HG02852 (cell line): ENCODE measurements around the gene ACOT7.
"Not testable (repeated sequence)": the region's sequence is repeated elsewhere in the genome, so short reads cannot be mapped to it uniquely, and the experiment has no call there.

Experiments
- ATAC-seq: cut with Tn5 transposase; IDR thresholded peaks from one replicate; pipeline ENCODE4 v1.9.1; 2021; ENCODE audit warnings: mild to moderate bottlenecking, moderate library complexity; ENCODE audit not compliant: unreplicated experiment

Gene ACOT7

DNA sequence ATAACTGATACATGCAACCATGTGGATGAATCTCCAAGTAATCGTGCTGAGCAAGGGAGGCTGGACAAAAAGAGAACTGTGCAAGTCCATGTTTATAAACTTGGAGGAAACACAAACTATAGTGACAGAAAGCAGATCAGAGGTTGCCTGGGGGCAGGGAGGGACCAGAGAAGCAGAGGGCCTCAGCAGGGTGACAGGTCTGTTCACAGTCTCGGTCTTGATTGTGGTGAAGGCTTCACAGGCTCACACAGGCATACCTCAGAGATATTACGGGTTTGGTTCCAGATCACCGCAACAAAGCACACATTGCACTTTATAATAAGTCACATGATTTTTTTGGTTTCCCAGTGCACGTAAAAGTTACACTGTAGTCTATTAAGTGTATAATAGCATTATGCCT, 28.5 kb downstream of the ACOT7 start:
- ATAC-seq, result no peak

DNA sequence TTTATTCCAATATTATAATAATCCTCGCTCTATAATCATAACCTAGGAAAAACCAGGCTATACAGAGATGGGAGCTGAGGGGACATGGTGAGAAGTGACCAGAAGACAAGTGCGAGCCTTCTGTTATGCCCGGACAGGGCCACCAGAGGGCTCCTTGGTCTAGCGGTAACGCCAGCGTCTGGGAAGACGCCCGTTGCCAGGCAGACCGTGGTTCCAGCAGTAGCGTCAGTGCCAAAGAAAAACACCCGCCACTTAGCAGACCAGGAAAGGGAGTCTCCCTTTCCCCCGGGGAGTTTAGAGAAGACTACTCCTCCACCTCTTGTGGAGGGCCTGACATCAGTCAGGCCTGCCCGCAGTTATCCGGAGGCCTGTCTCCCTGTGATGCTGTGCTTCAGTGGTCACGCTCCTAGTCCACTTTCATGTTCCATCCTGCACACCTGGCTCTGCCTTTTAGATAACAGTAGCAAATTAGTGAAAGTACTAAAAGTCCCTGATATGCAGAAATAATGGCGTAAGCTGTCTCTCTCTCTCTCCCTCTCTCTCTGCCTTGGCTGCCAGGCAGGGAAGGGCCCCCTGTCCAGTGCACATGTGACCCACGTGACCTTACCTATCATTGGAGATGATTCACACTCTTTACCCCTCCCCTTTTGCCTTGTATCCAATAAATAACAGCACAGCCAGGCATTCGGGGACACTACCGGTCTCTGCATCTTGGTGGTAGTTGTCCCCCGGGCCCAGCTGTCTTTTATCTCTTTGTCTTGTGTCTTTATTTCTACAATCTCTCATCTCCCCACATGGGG, 30.3 kb downstream of the ACOT7 start:
- not testable (repeated sequence) for ATAC-seq

DNA sequence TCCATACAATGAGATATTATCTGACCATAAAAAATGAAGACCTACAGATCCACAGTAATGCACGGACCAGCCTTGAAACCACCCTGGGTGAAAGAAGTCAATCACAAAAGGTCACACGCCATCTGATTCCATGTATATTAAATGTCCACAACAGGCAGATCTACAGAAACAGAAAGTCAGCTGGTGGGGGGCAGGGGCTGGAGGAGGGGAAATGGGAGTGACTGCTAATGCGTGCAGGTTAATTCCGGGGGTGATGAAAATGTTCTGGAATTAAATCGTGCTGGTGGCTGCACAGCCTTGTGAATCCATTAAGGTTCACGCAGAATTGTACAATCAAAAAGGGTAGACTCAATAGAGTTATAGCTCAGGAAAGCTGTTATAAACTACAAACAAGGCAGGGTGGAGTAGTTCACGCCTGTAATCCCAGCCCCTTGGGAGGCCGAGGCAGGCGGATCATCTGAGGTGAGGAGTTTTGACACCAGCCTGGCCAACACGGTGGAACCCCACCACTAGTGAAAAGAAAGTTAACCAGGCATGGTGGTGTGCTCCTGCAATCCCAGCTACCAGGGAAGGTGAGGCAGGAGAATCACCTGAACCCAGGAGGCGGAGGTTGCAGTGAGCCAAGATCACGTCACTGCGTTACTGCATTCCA, 32.3 kb downstream of the ACOT7 start:
- no peak for ATAC-seq

DNA sequence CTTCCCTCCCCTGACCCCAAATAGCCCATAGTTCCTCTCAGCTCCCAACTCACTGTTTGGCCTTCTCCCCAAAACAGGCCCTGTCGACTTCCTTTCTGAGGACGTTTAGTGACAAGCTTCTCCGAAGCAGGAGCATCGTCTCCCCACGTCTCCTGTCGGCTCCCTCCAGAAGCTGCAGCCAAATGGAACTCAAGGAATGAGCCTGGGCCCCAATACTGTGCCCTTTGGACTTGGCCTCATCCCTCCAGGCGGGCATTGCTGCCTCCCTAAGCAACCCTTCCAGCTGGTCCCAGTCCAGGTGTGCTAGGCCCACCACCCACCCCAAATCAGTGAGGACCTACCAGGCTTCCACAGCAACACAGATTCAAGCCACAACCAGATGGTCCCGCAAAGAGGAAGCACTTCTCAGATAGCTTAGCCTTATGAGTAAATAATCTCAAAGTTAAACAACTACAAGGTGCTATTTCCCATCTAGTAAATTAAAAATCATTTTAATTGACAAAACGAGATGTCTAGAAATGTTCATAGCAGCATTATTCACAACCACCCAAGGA, 33.0 kb downstream of the ACOT7 start:
- no peak for ATAC-seq

DNA sequence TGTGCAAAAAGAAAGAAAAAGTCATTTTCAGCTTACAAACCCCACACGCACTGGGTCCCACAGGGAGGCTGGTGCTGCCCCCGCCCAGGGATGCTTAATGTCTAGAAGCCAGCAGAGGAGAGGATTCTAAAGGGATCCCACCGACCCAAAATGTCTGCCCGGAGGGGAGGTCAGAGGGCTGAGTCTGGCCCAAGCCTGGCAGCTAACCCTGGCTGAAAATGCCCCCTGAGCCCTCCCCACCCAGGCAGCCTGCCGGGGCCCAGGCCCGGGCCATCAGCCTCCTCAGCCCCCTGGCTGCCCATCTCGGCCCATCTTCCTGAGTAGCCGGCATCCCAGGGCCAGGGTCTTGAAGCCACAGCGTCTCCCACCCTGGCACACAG, 33.5 kb downstream of the ACOT7 start:
- peak; percentile 24 for ATAC-seq

DNA sequence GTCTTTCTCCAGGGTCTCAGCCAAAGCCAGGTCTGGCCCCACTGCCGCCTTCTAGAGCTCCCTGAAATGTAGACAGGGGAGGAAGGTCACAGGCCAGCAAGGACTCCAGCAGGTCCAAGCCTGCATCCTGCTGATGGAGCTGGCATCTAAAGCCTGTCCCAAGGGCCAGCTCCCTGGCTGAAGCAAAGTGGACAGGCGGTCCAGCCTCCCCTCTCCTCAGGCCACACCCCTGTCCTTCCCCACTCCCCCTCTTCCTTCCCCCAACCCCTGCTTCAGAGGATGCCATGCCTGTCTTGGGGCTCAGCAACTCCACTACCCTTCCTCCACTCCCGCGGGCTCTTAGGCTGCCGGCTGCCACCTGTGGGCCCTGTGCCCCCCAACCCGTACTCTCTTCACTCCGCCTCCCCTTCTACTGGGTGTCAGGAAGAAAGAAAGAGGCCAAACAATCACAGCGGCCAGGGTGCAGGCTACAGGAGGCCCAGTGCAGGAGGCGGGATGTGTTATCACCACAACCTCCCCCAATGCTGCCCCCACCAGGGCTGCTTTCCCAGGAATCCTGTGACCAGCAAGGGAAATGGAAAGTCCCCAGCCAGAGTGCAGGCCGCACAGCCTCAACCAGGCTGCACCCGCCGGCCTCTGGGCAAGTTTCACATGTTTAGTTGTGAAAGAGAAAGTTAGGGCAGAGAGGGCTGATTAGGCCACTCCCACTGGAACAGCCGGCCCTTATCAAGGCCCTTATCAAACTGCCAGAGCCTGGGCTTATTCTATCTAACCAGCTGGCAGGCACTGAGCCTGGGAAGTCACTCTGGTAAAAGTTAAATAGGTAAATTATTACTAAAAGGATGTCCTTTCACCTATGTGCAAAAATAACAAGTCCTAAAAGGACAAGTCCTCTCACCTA, 34.1 kb downstream of the ACOT7 start:
- ATAC-seq, result peak; percentile 87

DNA sequence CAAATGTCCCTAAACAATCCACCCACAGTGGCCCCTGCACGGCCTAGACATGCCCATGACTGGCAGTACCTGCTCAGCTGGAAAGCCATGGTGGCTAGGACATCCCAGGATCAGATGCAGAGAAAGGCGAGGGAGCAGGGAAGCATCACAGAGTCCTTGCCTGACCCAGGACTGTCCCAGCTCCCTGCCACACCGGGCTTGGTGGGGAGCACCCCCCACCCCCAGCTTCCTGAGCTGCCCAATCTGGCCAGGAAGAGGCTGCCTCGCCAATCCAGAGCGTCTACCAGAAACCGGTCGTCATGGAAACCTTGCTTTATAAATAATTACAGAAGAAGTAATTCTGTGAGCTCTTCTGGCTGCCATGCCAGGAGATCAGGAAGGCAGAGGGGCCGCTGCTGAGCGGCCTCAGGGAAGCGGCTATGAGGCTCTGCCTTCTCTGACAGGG, 34.8 kb downstream of the ACOT7 start:
- no peak for ATAC-seq

DNA sequence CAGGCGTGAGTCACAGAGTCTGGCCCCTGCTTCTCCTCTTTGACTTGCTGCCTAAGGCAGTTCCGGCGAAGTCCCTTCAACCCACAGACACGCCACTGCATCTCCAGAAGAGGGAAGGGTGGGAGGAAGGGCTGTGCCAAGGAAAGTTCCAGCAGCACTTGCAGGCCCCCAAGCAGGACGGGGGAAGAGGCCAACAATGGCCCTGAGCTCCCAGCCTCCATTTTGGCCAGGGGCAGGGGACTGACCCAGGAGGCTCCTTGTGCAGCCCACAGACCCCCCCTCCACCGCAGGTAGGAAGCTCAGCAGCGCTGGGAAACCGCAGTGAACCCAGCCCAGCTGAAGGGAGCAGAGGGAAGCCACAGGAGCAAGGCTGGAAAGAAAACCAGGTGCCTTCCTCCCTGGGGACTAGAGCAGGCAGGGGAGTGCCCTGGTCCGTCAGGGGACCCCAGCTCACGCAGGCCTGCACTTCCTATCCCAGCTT, 35.4 kb downstream of the ACOT7 start:
- ATAC-seq, result no peak

DNA sequence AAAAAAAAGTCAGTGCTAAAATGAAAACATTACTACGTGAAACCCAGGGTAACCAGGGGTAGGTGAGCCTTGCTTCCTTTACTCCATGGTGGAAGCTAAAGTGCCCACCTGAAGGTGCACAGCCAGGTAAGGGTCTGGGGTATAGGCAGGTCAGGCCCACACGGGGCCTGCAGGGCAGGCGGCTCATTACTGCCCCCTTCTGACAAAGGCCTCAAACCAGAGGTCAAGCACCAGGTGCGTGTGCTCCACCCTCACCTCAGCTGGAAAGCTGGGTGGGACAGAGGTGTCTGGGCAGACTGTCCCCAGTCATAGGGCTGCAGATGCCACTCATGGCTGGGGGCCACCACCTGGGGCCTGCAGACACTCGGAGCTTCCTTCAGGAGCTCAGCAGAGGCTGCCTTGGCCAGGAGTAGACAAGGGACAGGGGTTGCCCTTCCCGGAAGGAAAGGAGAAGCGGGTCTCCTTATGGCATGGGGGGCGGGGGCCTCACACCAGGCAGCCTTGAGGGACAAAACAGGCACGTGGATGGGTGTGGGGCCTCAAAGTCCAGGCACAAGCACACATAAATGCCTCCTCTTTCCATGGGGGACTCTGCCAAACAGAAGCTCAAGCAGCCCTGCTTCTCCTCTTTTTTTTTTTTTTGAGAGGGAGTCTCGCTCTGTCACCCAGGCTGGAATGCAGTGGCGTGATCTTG, 36.2 kb downstream of the ACOT7 start:
- ATAC-seq, result no peak

DNA sequence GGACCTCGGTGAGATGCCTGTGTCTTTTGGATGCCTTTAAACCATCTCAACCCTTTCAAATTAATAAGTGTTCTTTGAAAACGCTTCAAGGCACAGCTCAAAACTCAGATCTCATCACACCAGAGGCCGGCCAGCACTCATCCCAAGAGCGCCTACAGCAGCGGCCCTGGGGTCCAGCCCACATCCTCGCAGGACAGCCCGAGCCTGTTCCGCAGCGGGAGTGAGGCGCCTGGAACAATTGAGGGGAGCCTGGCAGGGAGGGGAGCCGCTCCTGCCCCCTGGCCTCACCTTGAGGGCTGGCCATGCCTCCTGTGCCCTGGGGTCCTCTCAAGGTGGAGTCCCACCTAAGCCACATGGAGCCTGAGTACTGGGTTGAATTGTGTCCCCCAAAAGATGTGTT, 37.9 kb downstream of the ACOT7 start:
- ATAC-seq, result no peak

DNA sequence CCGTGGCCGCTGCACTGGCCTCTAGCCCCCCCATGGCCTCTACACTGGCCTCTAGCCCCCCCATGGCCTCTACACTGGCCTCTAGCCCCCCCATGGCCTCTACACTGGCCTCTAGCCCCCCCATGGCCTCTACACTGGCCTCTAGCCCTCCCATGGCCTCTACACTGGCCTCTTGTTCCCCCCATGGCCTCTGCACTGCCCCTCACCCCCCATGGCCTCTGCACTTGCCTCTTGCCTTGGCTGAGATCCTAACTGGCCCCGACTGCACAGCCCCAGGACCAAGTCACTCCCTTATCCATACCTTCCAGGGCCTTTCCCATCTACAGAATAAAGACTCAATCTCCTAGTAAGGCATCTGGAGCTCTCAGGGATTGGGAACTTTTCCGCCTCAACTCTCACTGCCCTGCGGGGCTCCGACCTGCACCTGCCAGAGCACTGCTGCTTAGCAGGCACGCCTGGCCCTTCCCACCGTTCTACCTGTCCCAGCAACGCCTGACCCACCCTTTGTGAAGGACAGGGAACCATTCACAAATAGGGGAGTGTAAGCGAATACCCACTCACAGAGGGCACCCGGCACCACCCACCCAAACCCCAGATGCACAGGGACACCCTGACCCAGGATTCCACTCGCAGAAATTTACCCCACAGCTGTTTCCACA, 38.8 kb downstream of the ACOT7 start:
- no peak for ATAC-seq

DNA sequence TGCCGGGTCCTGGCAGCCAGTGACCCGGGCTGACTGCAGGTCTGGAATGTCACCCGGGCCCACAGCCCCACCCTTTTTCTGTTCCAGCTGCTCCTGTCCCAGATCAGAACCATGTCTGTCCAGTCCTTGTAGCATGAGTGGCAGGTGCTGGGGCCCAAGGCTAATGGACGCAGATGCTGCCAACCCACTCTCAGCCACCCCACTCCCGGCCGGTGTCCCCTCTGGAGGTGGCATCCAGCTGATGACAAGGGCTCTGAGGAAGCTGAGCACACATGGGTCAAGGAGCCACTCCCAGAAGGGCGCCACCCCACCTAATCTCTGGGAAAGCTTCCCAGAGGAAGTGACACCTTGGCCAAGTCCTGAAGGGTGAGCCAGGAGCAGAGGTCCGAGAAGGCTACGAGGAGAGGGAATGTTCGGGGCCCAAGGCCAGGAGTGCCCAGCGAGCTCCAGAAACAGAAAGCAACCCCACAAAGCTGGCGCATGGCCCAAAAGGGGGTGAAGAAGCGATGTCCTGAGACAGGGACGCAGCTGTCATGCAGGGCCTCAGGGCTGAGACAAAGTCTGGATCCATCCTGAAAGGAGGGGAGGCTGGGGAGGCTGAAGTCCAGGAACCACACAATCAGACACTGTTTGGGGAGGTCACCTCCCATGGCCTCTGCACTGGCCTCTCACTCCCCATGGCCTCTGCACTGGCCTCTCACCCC, 39.5 kb downstream of the ACOT7 start:
- no peak for ATAC-seq

DNA sequence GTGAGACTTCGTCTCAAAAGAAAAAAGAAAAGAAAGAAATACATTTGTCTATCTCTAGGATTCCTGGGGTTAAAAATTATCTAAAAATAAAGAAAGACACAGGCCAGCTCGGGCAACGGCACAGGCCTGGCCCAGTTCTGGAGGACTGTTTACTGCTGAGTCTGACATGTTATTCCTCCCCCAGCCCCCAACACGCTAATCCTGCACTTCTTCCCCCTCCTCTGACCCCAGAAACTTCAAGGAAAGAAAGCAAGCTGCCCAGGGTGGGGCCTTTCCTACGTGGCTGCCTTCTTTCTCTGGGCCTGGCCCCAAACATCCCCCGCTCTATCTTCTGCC, 40.0 kb downstream of the ACOT7 start:
- ATAC-seq, result no peak

DNA sequence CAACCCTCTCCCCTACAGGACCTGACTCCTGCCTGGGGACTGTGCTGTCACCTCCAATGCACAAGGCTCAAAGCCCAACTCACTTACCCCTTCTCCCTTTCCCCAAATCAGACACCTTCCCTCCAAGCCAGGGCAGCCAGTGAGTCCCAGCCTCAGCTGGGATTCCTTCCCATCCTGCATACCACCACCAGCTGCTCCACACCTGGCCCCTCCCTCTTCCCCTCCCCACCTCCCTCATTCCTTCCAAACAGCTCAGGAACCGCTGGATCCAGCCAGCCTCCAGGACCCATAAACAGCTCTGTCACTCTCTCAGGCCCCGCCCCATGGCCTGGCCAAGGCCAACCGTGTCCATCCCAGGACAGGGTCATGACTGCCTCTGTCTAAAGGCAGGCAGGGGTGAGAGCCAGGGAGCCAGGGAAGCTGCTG, 41.4 kb downstream of the ACOT7 start:
- ATAC-seq, result no peak

DNA sequence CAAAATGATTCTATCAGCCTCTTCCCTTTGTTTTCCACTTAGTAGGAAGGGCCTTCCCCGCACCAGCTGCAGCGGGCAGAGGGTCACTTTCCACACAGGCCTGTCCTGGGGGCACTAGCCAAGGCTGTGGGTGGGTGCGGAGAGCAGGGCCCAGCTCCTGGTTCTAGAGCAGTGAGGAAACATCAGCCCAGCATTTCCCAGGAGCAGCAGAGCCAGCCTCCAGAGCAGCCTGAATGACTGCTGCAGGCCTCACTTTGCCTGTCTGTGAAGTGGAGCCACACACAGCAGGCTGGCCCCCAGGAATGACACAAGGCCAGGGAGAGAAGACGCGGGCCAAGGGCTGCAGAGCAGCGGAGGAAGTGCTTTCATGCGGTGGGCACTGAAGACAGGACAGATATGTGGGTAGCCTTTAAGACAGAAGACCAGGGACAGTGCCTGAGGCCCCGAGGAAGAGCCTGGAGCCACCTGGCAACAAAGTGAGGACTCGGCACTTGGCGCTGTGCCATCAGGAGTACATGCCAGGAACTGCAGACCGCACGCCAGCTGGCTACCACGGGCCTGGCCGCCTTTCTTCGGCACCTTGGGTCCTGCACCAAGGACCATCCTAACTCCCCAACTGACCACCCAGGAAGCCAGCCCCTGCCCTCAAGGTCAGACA, 42.0 kb downstream of the ACOT7 start:
- ATAC-seq, result no peak

DNA sequence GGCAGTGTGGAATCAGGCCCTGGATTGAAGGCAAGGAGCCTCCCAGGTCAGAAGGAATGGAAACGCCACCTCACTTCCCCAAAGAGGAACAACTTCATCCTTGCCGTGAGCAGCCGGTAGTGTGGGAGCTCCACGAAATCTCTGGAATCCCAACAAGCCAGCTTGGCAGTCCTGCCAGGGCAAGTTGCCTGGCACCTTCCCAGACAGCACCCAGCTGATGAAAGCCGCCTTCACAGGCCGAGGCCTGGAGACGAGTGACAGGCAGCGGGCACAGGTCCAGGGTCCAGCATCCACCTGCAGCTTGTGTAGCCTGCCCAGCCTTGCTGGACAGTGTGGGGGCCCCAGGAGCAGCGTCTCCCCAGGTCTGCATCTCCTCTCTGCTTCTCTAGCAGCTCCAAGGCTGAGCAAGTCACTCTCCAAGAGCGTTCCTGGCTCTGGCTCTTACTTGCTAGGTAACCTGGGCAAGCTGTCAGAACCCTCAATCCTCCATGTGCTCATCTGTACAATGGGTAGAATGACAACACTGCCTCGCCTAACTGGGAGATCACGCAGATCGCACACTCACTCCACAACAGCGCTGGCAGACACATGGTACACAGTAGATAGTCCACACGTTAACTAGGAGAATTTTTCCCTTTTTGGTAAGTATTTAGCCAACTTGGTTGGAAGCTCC, 43.0 kb downstream of the ACOT7 start:
- ATAC-seq, result no peak

DNA sequence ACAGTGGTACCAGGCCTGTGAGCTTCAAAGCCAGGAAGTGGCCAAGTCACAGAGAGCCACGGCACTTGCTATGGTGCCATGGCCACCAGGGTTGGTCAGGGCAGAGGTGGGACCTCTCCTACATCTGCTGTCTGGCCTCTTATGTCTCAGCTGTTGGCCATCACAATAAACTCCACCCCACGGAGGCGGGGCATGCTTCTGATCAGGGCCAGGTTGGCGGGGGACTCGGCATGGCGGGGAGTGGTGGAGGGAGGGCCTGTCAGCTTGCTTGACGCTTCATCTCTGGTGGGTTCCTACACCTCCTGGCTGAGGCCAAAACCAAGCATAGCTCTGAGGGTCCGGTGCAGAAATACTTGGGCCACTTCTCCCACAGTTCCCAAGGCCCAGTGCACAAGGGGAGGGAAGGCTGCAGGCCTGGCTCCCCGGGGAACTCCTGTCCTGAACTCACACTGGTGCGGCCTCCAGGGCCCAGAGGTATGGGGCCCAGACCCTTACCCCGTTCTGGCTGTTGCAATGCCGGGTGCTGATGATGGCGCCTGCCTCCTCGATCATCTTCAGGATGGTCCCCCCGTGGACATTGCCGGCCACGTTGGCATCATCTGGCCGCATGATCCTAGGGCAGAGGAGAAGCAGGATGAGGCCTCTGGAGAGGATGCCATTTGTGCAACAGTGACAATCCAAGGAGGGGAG, 44.2 kb downstream of the ACOT7 start:
- ATAC-seq, result no peak
